ENCODE data around the gene SGIP1. TPM values are rescaled to one million over a fixed set of nuclear protein-coding genes. Genes with fewer than 3 reads are reported as not detected.

Gene SGIP1, protein sequence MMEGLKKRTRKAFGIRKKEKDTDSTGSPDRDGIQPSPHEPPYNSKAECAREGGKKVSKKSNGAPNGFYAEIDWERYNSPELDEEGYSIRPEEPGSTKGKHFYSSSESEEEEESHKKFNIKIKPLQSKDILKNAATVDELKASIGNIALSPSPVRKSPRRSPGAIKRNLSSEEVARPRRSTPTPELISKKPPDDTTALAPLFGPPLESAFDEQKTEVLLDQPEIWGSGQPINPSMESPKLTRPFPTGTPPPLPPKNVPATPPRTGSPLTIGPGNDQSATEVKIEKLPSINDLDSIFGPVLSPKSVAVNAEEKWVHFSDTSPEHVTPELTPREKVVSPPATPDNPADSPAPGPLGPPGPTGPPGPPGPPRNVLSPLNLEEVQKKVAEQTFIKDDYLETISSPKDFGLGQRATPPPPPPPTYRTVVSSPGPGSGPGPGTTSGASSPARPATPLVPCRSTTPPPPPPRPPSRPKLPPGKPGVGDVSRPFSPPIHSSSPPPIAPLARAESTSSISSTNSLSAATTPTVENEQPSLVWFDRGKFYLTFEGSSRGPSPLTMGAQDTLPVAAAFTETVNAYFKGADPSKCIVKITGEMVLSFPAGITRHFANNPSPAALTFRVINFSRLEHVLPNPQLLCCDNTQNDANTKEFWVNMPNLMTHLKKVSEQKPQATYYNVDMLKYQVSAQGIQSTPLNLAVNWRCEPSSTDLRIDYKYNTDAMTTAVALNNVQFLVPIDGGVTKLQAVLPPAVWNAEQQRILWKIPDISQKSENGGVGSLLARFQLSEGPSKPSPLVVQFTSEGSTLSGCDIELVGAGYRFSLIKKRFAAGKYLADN
- total RNA-seq = 1.9 TPM

DNA sequence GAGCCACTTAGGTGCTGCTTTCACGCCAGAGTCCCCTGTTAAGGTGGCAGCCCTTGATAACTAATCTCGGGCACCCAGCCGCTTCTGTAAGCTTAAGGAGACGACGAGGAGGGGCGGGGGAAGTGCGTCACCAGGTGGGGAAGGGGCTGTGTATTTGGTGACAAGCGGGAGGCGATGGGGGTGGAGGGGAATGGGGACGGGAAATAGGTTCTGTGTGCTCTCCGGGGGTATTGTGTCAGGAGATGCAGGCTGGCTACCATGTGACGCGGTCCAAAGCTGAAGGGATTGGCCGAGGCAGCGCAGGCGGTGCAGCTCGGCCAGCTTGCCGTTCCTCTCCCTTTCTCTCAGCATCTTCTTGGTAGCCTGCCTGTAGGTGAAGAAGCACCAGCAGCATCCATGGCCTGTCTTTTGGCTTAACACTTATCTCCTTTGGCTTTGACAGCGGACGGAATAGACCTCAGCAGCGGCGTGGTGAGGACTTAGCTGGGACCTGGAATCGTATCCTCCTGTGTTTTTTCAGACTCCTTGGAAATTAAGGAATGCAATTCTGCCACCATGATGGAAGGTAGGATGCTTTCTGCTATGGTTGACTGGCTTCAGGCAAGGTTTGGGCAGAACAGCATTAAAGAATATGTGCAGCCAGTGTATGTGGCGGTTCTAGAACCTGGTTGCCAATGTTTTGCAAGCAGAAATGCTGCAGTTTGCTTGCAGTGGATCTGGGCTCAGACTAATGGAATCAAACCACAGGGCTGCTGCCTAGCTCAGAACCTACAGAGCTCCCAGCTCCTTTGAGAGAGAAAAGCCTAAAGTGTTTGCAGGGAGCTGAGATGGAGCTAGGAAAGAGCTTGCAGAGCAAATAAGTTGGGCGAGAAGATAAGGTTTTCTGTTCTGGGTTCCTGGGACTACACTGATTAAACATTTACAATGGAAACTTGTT is at the start of gene SGIP1:
TSS of gene SGIP1 (plus strand) at position 350 of the 937 bp plus-strand sequence. CDS start at position 556, 206 bp downstream.
- DNase-seq = peak; percentile 16

DNA sequence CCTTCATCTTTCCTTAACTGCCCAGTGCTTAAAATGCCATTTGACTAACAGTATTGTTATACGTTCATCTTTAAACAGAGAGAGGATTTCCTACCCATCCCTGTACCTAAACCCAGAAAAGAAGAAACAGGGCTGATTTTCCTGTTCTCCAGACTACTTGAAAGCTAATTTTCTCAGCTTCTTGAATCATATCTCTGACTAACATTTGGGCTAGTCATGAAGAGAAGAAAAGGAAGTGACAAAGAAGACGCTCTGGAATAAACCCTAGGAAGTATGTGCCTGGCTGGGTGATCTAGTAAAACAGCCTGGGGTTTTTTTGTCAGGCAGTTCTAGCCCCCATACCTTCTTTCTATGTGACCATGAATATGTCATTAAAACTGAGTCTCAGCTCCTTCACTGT is 44.8 kb upstream of the SGIP1 start:
- DNase-seq = no peak

DNA sequence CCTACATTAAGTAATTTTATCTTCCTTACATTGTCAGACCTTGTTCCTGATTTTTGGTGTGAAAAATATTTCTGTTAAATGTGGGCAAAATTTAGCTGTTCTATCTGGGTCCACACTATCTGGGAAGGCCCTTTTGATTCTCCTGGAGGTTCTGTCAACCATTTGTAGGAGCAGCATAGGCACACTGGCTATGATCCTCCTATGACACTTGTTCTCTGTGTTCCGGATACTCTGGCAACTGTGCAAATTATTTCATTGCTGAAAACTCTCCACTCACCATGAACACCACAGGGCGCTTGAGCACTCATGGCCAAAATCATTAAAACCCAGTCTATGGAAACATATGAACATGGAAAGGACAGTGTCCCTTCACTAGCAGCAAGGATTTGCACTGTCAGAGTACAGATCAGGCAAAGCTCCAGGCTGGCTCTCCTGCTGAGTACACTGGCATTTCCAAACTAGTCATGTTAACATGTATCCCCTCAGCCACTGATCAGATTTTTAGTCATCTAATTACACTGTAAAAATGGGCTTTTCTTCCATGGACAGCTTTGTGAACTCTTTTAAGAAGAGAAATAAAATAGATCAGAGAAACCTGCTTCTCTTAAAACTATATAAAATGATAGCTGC is 43.9 kb upstream of the SGIP1 start:
- DNase-seq = no peak

DNA sequence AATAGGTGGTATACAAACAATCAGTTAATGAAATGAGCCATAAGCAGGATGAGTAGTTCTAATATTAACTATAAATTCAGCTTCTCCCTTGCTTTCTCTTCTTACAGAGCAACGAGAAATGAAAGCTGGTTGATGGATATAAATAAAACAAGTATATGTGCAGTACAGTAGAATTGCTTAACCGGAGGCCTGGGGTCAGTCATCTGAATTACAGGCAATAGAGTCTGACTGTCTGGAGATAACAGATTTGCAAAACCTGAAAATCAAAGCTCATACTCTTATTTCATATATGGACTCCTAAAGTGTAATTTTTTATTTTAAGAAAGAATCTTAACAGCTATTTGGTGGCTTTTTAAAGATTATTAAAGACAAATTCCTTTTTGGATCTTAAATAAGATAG is 43.1 kb upstream of the SGIP1 start:
- no peak for DNase-seq

DNA sequence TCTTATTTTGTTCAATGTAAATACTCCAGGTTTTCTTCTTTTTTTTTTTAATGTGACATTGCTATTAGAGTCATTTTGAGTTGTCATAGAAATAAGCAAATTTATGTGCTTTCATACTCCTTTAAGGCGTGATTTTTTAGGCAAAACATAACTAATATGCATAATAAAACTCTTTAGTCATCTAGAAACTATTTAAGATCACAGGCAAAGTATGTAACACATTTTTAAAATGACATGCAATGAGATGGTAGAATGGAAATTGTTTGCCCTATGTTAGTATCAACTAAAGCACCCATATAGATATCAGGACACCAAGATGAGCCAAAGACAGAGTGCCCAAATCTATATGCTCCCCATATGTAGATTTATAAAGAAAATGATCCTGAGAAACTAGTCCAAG is 41.5 kb upstream of the SGIP1 start:
- no peak for DNase-seq

DNA sequence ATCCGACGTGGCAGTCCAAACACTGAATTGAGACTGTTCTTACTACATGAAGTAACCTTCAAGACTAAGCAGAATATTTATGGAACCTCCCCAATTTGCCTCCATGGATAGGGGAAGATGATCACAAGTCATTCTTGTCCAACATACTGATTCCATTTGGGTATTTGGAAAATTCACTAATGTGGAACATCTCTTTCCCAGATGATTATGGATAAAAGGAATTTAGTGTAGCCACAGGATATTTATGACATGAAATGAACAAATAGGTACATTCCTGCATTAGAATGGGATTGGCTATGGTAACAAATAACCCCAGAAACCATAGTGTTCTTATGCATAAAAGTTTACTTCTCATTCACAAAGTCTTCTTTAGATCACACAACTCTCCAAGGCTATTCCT is 40.2 kb upstream of the SGIP1 start:
- no peak for DNase-seq

DNA sequence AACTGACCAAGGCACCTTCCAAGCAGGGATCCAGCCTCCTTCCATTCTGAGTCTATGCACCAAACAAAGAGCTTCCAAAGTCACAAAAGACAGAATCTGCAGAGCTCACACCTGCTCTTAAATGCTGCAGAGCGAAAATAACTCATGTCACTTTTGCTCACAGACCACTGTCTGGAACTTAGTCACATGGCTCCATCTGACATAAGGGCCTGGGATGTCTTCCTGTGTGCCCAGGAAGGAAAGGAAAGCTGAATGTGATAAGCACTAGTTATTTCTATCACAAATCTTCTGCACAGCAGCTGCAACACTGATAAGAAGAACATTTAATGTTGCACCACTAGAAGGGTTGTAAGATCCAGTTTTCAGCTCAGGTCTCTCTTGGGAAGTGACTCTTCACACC is 39.5 kb upstream of the SGIP1 start:
- DNase-seq = no peak

DNA sequence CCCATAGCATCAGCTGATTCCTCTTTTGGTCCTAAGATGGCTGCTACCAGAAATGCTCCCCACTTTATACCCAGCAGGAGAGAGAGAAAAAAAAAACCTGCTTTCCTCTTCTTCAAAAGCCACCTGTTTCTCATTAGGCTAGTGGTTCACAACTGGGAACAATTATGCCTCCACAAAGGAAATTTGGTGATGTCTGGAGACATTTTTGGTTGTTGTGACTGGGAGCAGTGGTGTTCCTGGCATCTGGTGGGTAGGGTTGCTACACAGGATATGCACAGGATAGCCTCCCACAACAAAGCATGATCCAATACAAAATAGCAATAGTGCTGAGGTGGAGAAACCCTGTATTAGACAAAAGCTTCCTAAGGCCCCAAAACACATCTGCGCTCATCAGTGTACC is 38.5 kb upstream of the SGIP1 start:
- DNase-seq = no peak

DNA sequence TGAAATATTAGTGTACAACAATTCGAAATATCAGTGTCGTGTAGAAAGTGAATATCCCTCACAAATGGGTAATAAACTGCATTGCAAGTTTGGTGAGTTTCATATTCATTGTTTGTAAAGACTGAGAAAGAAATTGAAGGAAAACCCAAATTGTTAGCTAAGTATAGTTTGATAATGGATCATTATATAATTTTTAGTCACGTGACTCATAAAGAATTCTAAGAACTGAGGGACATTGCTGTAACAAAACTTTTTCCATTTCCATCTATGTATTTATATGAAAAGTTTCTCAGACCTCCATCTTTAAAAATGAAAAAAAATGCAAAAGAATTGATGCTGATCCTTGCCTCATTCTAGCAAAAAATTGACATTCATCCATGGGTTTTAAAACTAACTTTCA is 36.0 kb upstream of the SGIP1 start:
- no peak for DNase-seq

DNA sequence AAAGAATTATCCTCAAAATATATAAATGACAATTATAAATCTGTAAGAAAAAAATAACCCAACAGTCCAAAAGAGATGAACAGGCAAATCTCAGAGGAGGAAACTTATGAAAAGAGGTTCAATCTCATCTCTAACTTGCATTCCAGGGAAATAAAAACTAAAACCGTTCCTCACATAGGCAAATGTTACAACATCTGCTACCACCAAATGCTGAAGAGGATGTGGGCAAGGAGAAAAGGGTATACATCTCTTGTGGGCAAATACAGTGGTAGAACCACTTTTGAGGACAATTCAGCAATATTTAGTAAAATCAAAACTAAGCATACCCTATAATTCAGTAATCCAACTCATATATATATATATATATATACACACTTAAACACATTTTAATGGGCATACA is 33.7 kb upstream of the SGIP1 start:
- DNase-seq = no peak

DNA sequence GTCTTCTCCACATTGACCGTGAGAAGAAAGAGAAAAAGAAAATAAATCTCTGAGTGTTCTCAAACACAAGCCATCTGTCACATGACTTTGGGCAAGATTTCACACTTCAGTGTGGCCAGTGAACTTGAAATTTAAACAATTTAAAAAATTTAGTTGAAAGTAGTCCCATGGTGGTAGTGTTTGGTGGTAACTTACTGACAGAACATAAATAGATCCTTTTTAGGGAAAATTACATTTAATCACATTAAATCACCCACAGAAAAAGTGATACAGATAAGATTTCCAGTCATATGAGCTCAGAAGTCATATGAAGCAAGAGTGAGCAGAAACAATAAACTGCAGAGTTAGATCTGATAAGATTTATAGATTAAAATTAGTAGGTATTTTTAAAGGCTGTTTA is 31.9 kb upstream of the SGIP1 start:
- DNase-seq = no peak

DNA sequence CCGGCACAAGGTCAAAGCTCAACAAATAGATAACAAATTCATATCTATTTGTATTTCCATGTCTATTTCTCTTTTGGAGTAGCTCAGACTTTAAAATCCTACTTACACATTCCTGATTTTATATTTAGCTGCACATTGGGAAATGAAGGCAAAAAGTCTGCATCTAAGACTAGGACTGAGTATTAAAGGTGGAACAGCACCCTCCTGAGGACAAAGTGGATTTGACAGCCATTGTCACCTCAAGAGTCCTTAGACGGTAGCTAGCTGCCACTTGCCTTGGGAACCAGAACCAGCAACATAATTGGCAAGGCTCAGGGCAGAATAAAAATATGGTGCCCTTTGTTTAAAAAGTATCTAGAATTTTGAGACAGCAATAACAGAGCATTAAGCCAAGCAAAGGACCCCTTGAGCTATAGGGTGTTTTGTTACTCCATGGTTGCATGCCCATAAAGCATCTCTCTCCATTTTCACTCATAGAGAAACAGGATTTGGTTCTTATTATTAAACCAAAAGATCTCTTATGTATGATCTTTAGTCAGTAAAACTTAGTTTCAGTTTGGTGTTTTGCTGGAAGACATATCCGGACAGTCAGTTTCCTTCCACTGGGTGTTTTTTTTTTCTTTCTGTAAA is 30.0 kb upstream of the SGIP1 start:
- no peak for DNase-seq

DNA sequence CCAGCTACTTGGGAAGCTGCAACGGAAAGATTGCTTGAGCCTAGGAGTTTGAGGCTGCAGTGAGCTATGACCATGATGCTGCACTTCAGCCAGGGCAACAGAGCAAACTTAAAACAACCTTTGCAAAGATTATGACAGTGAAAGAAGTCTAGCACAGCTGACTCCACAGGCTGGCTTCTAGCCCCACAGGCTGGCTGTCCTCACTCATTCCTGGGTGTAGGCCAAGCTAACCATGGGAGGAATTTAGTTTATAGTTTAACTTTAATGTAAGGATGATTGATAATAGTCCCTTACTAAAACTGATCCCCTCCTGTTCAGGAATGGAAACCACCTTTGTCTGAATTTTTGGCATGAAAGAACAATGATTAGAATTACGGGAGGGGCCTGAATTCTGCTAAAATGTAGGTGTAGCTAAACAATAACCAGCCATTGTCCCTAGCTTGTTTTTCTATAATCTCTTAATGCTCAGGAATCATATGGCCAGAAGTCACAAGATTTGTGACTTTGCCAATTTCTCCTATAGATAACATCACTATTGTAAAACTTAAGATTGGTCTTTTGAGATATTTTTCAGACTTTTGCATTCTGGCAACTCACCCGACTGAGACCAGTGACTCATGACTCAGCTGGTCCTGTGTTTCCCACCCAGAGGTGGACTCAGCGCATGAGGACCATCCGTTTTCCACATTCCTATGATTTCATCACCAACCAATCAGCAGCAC is 28.1 kb upstream of the SGIP1 start:
- DNase-seq = no peak

DNA sequence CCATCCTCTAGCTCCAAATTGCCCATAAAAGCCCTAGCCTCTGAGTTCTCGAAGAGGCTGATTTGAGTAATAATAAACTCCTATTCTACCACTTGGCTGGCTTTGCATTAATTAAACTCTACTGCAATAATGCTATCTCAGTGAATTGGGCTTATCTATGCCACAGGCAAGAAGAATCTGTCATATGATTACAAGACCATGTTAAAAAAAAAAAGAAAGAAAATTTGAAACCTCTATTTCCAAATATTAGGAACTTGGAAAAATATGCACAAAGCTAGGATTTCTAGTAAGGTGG is 27.6 kb upstream of the SGIP1 start:
- DNase-seq = no peak

DNA sequence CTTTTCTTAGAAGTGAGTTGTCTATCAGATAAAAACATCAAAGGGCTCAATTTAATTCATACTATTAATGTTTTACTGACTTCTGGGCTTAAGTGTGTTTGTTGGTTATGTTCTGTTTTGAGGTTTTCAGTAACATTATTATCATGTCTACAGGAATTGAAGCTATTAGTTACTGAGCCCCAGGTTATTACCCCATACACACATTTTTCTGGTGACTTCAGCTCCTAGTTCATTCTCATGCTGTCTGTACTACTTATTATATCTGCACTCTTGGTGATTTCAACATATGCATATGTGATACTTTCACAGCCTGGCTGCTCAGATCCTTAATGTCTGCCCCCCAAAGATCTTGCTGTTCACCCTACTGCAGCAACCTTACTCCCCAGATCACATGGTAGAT is 27.0 kb upstream of the SGIP1 start:
- no peak for DNase-seq

DNA sequence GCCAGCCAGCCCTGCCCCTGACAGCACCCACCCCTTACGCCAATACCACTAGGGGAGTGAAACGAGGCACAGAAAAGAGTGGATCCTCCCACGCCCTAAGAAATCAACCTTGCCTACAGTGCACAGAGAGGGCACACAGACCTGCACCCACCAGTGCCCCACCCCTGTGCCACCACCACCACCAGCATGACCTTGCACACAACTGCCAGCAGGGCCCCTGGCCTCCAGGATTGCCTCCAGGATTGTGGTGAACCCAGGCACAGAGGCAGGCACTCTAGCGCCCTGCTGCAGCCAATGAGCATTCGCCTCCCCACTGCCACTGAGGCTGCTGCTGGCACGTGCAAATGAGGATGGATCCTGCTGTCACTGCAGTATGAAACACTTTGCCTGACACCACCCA is 23.5 kb upstream of the SGIP1 start:
- no peak for DNase-seq

DNA sequence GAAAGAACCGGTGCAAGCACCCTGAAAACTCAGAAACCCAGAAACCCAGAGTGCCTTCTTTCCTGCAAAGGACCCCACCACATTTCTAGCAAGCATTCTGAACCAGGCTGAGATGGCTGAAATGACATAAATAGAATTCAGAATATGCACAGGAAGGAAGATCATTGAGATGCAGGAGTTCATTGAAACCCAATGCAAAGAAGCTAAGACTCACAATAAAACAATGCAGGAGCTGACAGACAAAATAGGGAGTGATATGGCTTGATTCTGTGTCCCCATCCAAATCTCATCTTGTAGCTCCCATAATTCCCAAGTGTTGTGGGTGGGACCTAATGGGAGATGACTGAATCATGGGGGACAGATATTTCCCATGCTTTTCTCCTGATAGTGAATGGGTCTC is 22.8 kb upstream of the SGIP1 start:
- DNase-seq = no peak

DNA sequence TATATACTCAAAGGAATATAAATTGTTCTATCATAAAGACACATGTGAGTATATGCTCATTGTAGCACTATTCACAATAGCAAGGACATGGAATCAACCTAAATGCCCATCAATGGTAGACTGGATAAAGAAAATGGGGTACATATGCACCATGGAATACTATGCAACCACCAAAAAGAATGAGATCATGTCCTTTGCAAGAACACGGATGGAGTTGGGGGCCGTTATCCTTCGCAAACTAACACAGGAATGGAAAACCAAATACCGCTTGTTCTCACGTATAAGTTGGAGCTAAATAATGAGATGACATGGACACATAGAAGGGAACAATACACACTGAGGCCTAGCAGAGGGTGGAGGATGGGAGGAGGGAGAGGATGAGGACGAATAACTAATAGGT is 16.0 kb upstream of the SGIP1 start:
- no peak for DNase-seq

DNA sequence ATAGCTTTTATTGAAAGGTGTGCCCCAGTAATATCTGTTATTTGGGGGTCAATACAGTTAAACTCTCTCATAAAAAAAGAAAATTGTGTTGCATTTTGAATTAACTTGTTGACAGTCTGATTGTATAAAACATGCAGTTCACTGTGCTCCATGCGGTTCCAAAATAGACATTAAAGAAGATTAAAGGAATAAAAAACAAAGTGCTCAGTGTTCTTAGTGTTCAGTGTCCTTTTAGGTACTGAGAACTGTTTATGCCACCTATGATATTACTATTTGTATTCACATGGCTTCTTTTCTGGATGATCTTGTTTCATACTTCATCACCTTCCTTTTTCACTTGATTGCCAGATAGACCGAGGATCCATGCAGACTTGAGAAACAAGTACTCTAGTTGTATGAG is 15.3 kb upstream of the SGIP1 start:
- DNase-seq = no peak

DNA sequence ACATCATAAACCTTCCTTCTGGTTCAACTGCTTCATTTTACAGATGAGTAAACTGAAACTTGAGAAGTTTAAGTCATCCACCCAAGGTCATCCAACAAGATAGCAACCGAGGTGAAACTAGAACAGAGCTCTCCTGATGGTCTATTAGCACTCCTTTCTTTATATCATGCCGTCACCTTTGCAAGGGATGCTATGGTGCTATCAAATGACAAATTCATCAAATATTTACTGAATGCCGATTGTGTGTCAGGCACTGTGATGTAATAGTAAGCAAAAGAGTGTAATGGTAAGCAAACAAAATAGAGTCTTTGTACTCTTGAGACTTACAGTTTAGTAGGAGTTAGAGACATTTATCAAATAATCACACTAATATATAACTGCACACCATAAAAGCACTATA is 14.0 kb upstream of the SGIP1 start:
- no peak for DNase-seq

DNA sequence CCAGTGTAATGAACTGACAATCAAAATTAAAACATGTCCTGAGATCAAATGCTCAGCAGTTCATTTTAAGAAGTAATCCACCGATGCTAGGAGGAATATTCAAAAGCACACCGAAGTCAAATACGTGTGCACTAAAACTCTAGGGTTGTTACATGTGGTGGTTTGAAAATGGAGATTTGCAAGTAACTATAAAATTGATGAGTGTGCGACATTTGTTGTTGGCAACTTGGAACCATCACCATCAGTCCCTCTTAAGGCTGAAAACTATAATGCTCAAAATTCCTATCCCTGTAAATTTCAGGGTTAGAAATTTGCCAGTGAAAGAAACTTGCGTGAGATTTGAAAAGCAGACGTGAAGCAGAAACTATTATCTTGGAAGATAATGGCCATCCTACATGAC is 13.3 kb upstream of the SGIP1 start:
- no peak for DNase-seq
